H4 (cell line): Measurements from ENCODE around the gene EGFR. TPM values are rescaled to one million over a fixed set of nuclear protein-coding genes. Genes with fewer than 3 reads are reported as not detected.
"Not testable (repeated sequence)": the region's sequence is repeated elsewhere in the genome, so short reads cannot be mapped to it uniquely, and the experiment has no call there.

Experiments
- DNase-seq: peaks from one replicate; pipeline ENCODE4 v3.0.0-alpha.2; 2015; ENCODE audit warnings: low spot score
- total RNA-seq: library from RNA; depleted of rRNA; stranded (reverse); fragments of >200 nt; shearing (Covaris generic); gene quantifications from 2 replicates; pipeline ENCODE4 v1.2.3, GENCODE V29; 2014

Gene EGFR
- total RNA-seq, 1 experiment from 2014 or later, result 16.5 TPM

DNA sequence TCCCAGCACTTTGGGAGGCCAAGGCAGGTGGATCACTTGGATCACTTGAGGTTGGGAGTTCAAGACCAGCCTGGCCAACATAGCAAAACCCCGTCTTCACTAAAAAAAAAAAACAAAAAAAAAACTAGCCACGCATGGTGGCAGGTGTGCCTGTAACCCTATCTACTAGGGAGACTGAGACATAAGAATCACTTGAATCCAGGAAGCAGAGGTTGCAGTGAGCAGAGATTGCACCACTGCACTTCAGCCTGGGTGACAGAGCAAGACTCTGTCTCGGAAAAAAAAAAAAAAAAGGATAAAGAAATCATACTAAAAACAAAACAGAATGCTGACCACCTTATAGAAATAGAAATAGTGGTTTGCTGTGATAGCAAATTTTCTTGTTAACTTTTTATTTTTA, 16.6 kb downstream of the EGFR start:
- not testable (repeated sequence) for DNase-seq

DNA sequence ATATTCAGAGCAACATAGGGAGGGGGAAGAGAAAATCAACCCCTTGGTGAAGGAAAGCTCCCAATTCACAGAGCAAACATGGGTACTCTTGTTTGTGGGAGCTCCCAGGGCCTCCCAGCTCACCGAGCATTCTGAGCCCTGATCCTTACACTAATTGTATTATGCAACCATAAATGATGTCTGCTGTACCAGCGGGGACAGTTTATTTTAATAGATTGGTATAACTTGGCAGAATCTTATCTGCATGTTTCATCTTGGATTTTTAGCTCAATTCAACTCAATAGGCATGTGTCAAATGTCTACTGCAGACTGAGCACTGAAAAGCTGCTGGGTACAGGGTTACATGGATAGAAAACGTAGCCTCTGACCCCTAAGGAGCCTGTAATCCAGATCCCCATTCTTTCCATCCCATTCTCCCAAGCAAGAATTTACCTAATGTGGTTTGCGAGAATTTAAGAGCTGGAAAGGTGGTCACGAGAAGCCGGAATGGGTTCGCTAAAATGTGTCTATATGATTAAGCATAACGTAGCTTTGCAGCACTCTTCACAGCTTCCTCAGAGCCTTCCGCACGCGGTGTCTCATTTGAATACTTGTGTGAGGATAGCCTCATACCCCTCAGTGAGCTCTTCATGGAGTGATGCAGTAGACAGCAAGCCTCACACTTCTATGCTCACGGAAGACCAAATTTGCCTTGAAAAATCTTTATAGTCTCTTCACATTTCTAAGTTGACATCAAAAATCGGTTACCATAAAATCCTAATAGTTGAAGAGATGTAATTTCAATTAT, 18.3 kb downstream of the EGFR start:
- DNase-seq, result no peak

DNA sequence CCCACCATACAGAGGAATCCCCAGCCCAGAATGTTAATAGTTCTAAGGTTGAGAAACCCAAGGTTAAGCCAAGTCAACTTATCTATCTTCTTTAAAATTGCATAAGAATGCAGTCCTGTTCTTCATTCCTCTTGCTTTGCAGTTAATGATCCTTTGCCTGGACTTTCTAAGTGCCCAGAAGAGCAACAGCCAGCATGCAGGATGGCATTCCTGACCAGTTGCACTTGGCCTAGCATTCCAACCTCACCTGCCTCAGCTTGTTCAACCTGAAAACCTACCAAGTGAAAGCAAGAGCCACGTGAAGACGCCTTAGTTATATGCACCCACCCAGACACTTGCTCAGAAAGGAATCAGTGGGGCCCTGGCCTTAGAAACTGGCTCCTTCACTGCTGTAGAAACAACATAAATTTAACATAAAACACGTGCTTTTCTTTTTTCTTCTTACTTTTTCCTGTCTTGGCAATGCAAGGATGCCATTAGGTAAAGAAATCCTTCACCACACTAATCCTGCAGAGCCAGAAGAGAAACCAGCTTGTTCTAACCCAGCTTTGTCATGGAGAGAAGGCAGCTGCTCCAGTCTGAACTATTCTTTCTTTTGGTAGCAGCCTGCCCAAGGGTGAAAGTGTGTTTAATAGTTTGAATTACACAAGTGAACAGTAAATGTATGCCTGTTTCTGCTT, 25.0 kb downstream of the EGFR start:
- DNase-seq, result no peak

- DNase-seq, result no peak
These were observed 25.5 kb downstream of the EGFR start for GRCh38 chr7:55044371-55044717.

DNA sequence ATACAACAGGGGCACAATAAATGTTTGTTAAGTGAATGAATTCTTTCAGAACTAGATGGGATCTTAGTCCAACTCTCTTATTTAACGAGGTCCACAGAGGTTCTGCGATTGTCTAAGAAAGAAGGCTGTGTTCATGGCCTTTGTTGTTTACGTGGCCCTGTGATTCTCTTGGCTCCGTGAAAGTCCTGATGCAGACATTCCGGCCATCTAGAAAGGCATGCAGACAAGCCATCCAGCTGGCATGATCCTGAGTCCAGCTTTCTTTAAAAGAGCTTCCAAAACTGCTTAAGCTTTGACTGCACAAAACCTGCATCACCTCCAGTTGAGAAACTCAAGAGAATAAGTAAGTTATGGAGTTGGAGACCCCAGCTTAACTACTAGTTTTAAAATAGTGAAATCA, 26.0 kb downstream of the EGFR start:
- DNase-seq, result no peak

DNA sequence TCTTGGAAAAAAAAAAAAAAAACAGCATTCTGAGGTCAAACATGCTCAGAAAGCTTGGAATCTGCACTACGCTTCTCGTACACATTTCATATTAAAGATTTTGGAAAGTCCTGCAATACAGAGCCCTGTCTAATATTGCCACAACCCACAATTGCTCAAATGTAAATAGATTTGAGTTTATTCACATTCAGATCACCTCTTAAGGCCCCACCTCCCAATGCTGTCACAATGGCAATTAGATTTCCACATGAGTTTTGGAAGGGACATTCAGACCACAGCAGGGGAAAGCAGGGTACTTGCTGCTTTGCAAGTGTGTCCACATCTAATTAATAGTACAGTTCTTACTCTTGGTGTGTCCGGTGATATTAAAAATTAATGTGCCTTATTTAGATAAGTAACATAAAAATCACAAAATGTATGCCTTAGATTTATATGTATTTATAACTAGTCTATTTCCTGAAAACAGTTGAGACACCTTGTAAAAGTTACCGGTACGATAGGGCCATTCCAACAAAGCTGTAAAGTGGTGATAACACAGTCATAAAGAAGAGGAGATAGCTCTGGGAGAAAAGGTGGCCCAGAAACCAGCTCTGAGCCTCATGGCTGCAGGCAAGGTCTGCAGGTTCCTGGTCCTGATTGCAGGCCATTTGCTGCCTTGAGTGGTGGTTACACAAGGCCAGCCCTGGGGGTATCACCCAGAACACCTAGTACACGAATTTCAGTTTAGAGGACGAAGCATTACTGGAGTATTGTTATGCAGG, 27.9 kb downstream of the EGFR start:
- DNase-seq, result no peak

DNA sequence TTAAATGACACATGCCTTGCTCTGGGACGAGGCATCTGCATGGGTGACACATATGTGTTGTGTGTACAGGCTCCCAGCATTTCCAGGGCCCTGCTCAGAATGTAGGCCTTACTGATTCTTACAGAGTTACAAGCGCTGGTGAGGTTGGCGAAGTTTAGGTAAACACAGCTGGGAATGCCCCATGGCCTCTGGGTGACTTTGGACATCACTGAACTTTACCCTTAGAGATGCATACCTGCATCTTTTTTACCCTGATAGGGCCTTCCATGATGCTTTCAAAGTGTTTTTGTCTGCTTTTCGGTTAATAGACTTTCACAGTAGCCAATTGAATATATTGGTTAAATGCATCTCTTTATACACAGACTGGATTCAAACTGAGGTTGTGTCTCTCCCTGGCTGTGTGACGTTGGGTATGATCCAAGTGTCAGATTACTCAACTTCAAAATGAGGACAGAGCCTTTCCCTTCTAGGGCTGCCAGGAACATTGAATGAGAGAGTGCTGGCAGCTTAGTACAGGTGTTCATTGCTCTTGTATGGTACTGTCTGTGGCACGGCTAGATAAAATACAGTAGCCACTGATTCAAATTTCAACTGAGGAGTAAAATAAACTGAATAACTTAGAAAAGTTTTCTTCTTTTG, 29.5 kb downstream of the EGFR start:
- DNase-seq, result peak; percentile 64

DNA sequence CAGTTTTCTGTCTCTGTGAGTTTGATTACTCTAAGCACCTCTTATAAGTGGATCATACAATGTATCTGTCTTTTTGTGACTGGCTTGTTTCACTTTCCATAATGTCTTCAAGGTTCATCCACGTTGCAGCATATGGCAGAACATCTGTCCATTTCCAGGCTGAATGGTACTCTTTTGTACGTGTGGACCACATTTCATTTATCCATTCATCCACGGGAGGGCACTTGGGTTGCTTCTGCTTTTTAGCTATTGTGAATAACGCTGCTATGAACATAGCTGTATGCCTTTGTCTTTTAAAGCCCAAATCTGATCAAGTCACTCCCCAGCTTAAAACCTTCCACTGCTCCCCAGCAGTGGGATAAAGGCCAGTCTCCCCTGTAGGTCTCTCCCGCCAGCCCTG, 31.5 kb downstream of the EGFR start:
- DNase-seq, result no peak

DNA sequence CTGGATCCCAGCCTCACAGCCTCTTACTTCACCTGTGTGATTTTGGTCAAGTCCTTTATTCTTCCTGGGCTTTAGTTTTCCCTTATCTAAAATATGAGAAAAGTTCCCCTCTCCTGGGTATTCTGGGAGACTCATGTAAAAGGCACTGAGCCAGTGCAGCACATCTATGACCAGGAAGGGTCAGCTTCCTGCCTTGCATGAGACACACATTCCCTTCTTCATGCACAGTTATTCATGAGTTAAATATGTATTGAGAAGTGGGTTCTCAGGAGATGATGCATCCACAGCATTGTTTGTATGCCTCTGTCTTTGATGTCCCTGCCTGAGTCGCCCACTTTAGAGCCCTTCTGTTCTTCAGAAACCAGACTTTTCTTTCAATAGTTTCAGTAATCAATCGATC, 33.3 kb downstream of the EGFR start:
- DNase-seq, result no peak

DNA sequence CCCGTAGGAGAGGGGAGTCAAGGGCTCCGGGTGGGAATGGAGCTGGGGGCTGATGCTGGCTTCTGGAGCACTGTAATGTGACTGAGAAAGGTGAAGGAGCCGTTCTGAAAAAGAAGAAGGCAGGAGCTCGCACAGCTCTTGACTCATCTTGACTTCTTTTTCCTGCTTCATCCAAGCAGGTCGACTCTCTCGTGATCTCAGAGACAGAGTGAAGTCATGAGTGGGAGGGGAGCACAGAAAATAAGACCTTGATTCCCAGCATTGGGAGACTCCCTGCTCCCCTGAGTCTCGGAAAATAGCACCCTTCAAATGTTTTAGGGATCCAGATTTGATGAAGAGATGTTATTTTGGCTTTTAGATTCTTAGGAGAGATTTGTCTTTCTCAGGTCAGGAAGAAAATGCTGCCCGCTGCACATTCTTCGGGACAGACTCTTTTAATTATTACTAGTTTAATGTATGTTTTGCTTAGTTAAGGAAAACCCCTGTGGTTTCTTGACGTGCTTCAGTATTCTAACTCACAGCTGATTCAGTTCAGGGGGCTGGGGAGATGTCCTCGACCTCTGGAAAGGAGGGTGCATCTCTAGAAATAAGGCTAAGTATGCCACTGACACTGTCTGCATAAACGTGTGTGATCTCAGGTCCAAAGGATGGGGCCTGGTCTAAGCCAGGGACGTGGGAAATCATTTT, 34.1 kb downstream of the EGFR start:
- no peak for DNase-seq

GRCh38 chr7:55053651-55054571, 35.1 kb downstream of the EGFR start:
- no peak for DNase-seq

DNA sequence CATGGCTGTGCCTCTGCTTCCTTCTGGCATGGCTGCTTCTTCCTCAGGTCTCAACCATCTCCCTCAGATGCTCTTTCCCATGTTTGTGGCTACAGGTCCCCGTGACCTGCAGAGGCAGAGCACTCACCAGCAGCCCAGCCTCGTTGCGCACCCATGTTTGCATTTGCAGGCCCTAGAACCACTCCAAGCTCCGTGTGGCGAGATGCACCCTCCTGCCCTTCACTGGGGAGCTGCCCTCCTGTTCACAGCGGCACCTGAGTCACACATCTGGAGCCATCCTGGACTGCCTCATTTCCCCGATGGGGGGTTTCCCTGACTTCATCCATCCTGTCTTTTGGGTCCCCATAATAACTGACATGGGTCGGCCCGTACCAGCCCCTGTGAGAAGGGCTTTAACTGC, 35.9 kb downstream of the EGFR start:
- DNase-seq, result no peak

DNA sequence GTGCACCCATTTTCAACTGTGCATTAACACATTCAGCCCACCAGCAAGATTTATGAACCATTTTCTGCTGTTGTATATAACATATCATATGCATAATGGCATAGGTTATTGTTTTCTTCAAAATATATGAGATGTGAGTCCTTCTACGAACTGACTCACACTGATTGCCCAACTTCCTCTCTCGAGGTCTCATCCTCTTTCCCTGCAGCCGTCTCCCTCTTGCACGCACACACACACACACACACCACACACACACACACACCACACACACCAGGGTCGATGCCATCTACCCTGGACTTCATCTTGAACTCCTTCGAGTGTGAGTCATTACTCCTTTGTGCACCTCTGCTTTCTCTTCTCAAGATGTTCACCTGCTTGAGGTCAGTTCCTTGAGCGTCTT, 36.7 kb downstream of the EGFR start:
- DNase-seq, result no peak

DNA sequence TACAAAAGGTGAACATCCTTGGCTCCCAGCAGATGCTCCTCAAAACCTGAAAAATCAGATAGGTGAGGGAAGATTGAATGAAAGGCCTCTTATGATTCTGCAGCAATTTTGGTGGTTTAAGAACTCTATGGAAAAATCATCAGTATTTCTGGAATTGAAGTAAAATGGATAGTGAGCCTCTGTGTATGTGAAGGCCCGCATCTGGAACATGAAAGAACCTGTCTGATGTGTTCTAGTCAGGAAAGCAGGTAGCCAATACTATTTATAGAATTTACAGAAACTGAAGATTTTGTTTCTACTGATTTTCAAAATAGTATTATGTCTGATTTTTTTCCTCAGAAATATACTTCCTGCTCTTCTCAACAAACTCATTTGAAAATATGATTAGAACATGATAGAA, 37.3 kb downstream of the EGFR start:
- DNase-seq, result no peak

DNA sequence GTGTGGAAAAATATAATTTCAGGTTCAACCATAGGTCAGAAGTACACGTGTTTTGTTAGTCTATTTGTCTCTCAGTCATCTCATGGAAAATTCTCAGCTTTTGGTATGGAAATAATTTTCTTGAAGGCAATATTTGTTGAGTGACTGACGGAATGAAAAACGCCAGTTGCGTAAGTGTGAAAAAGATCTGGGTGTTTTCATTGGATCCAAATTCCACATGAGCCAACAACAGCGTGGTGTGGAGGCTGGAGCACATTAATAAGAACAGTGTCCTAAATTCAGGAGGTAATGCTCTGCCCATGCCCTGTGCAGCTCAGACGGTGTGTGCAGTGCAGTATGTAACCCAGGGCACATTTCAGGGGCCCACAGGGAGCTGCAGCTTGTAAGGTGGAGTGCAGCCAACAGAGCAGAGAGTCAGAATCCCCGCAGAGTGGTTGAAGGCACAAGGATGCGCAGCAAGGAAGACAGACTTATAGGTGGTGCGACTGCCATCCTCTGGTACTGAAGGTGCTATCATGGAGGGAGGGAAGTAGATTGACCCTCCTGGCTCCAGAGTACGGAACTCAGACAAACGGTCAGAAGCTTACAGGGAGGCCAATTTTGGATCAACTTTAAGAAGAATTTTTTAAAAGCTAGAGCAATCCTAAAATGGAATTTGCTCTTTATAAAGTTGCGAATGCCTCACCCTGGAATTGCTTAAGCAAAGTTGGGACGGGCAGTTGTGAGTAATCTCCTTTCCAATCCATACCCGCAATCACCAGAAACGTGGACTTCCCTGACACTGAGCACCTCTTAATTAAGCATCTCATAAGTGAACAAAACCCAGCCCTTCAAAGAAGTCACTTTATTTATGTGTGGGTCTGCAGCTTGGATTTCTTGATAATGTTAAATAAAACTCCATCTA, 38.0 kb downstream of the EGFR start:
- DNase-seq, result no peak

DNA sequence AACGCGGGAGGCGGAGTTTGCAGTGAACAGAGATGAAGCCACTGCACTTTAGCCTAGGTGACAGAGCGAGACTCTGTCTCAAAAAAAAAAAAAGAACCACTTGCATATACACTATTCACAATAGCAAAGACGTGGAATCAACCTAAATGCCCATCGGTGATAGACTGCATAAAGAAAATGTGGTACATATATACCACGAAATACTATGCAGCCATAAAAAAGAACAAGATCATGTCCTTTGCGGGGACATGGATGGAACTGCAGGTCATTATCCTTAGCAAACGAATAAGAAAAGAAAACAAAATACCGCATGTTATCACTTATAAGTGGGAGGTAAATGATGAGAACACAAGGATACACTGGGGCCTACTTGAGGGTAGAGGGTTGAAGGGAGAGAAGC, 39.5 kb downstream of the EGFR start:
- no peak for DNase-seq

GRCh38 chr7:55059021-55059420, 40.2 kb downstream of the EGFR start:
- DNase-seq, result no peak

GRCh38 chr7:55060085-55060484, 41.3 kb downstream of the EGFR start:
- no peak for DNase-seq

- no peak for DNase-seq
These were observed 41.8 kb downstream of the EGFR start for GRCh38 chr7:55060636-55061022.
